ENCODE results near the gene FHOD3.

DNA sequence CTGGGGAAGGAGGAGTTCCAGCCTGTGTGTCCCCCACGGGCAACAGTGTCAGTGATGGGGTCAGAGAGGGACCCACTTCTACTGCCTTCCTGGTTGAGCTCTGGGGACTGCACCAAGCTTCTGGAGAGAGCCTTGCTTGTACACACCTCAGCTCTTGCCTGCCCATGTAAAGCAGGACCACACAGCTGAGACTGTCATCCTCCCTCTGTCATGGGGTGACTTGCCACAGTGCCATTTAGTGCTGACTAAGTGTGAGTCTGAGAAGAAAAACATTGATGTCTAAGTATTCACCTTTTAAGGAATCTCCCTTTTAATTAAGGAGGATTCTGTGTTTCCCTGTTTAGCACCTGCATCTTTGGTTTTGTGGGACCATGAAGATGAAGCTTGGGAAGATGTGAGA lies 159.1 kb downstream of the FHOD3 start:
- TF ChIP-seq, protein P1, sequence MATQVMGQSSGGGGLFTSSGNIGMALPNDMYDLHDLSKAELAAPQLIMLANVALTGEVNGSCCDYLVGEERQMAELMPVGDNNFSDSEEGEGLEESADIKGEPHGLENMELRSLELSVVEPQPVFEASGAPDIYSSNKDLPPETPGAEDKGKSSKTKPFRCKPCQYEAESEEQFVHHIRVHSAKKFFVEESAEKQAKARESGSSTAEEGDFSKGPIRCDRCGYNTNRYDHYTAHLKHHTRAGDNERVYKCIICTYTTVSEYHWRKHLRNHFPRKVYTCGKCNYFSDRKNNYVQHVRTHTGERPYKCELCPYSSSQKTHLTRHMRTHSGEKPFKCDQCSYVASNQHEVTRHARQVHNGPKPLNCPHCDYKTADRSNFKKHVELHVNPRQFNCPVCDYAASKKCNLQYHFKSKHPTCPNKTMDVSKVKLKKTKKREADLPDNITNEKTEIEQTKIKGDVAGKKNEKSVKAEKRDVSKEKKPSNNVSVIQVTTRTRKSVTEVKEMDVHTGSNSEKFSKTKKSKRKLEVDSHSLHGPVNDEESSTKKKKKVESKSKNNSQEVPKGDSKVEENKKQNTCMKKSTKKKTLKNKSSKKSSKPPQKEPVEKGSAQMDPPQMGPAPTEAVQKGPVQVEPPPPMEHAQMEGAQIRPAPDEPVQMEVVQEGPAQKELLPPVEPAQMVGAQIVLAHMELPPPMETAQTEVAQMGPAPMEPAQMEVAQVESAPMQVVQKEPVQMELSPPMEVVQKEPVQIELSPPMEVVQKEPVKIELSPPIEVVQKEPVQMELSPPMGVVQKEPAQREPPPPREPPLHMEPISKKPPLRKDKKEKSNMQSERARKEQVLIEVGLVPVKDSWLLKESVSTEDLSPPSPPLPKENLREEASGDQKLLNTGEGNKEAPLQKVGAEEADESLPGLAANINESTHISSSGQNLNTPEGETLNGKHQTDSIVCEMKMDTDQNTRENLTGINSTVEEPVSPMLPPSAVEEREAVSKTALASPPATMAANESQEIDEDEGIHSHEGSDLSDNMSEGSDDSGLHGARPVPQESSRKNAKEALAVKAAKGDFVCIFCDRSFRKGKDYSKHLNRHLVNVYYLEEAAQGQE (IDR thresholded peaks at IDR 0.05; ENCODE audit: insufficient read depth in 1 of 2, low read depth in 2 of 2, low read length in 2 of 2), result no peak
- no peak for TF ChIP-seq TAF1 (IDR thresholded peaks at IDR 0.05; ENCODE audit: borderline replicate concordance, insufficient read depth, low read length)
- TF ChIP-seq POLR2AphosphoS5 (IDR thresholded peaks at IDR 0.05; ENCODE audit: low read depth, low read length), result no peak
- no peak for TF ChIP-seq SIN3A (IDR thresholded peaks at IDR 0.05; ENCODE audit: borderline replicate concordance, insufficient read depth, low read length)
- TF ChIP-seq FOXP2 (optimal IDR thresholded peaks at IDR 0.05; ENCODE audit: borderline replicate concordance, extremely low read depth, extremely low read length, insufficient read depth), result no peak

Measured in PFSK-1 (cell line).